Measurements from ENCODE around the gene MOSPD3.

MOSPD3 gene

GRCh38 chr7:100568896-100569844 is 43.2 kb upstream of the MOSPD3 start:
- H3K9me3 ChIP-seq (ENCODE audit: insufficient read depth, low read depth, low read length) = no peaks in the 10 kb centered on the region
- H3K4me3 ChIP-seq (ENCODE audit: low read length) = peak overlapping the region; percentile 67
- 24% methylated on average over 36 of the region's 36 CpGs for WGBS
- peaks cover 20% of the 10 kb centered on the region for H3K27me3 ChIP-seq (ENCODE audit: insufficient read depth, low read length)
- H3K9ac ChIP-seq (ENCODE audit: low read depth, low read length) = peak overlapping the region; percentile 67; the same call in 1 of the 2 replicates
- H3K4me1 ChIP-seq (ENCODE audit: insufficient read depth, low read length) = peaks cover 24% of the 10 kb centered on the region
- H3K36me3 ChIP-seq (ENCODE audit: insufficient read depth, low read length) = no peaks in the 10 kb centered on the region
- no peak overlapping the region for H3K27ac ChIP-seq (ENCODE audit: low read depth, low read length)

GRCh38 chr7:100570954-100571828 is 41.1 kb upstream of the MOSPD3 start:
- H3K4me3 ChIP-seq (ENCODE audit: low read length) = no peak overlapping the region; the same call in 1 of the 2 replicates
- H3K4me1 ChIP-seq (ENCODE audit: insufficient read depth, low read length) = peaks cover 24% of the 10 kb centered on the region
- H3K36me3 ChIP-seq (ENCODE audit: insufficient read depth, low read length) = peaks cover 11% of the 10 kb centered on the region; the same call in 1 of the 2 replicates
- H3K9me3 ChIP-seq (ENCODE audit: insufficient read depth, low read depth, low read length) = no peaks in the 10 kb centered on the region
- WGBS = 48% methylated on average over 25 of the region's 26 CpGs
- no peak overlapping the region; the same call in 1 of the 2 replicates for H3K27ac ChIP-seq (ENCODE audit: low read depth, low read length)
- H3K9ac ChIP-seq (ENCODE audit: low read depth, low read length) = no peak overlapping the region
- H3K27me3 ChIP-seq (ENCODE audit: insufficient read depth, low read length) = peaks cover 20% of the 10 kb centered on the region

DNA sequence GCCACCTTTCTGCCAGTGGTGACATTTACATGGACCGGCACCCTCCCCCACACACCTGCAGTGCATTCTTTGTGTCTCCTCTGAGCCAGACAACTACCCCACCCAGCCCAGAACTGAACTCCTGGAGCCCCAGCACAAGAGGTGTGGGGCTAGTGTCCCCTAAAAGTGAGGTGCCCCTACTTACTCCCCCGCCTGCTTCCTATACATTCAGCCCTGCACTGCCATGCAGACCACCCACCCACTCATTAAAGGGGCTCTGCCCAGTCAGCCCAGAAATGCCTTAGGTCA is 40.6 kb upstream of the MOSPD3 start:
- Histone ChIP-seq H3K9ac (ENCODE audit: low read depth, low read length) (no peak overlapping the region), H3K36me3 (ENCODE audit: insufficient read depth, low read length) (peaks cover 15% of the 10 kb centered on the region; the same call in 1 of the 2 replicates), H3K27me3 (ENCODE audit: insufficient read depth, low read length) (peaks cover 20% of the 10 kb centered on the region), H3K4me1 (ENCODE audit: insufficient read depth, low read length) (peaks cover 24% of the 10 kb centered on the region), H3K9me3 (ENCODE audit: insufficient read depth, low read depth, low read length) (no peaks in the 10 kb centered on the region), H3K27ac (ENCODE audit: low read depth, low read length) (no peak overlapping the region; the same call in 1 of the 2 replicates), H3K4me3 (ENCODE audit: low read length) (no peak overlapping the region)
- 75% methylated on average over 2 of the region's 2 CpGs for WGBS

DNA sequence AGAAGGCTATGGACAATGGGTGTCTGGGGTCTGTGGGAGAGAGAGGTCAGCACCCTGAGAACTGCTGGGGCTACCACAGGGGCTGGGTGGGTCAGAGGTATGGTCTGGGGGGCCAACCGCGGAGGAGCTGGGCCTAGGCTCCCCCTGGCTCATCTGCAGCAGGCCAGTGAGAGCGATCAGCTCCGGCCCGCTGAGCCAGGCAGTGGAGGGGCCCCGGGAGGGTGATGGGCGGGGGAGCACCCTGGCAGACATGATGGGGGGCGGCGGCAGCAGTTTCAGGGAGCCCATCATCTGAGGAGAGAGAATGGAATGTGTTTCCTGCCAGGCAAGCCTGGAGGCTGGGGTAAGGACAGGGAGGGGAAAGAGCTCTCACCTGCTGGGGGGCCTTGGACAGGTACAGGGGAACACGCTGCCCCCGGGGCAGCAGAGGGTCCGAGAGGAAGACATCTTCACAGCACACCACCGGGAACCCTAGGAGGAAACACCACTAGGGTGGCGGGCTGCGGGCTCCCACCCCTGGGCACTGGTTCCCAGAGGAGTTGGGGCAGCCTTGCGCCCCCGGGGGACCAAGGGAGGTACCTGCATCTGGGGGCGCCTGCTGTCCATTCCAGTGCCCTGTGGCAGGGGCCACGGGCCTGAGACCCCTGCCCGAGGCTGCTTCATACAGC is 39.9 kb upstream of the MOSPD3 start:
- peaks cover 20% of the 10 kb centered on the region for H3K27me3 ChIP-seq (ENCODE audit: insufficient read depth, low read length)
- no peak overlapping the region for H3K4me3 ChIP-seq (ENCODE audit: low read length)
- WGBS = 88% methylated on average over 20 of the region's 20 CpGs
- H3K9ac ChIP-seq (ENCODE audit: low read depth, low read length) = peak overlapping the region; percentile 20; the same call in 1 of the 2 replicates
- peaks cover 19% of the 10 kb centered on the region; the same call in 1 of the 2 replicates for H3K36me3 ChIP-seq (ENCODE audit: insufficient read depth, low read length)
- H3K9me3 ChIP-seq (ENCODE audit: insufficient read depth, low read depth, low read length) = no peaks in the 10 kb centered on the region
- peaks cover 23% of the 10 kb centered on the region for H3K4me1 ChIP-seq (ENCODE audit: insufficient read depth, low read length)
- no peak overlapping the region for H3K27ac ChIP-seq (ENCODE audit: low read depth, low read length)

GRCh38 chr7:100572949-100573675 is 39.2 kb upstream of the MOSPD3 start:
- Histone ChIP-seq H3K4me1 (ENCODE audit: insufficient read depth, low read length) (peaks cover 21% of the 10 kb centered on the region), H3K9ac (ENCODE audit: low read depth, low read length) (peak overlapping the region; percentile 20; the same call in 1 of the 2 replicates)
- WGBS = 95% methylated on average over 30 of the region's 30 CpGs

DNA sequence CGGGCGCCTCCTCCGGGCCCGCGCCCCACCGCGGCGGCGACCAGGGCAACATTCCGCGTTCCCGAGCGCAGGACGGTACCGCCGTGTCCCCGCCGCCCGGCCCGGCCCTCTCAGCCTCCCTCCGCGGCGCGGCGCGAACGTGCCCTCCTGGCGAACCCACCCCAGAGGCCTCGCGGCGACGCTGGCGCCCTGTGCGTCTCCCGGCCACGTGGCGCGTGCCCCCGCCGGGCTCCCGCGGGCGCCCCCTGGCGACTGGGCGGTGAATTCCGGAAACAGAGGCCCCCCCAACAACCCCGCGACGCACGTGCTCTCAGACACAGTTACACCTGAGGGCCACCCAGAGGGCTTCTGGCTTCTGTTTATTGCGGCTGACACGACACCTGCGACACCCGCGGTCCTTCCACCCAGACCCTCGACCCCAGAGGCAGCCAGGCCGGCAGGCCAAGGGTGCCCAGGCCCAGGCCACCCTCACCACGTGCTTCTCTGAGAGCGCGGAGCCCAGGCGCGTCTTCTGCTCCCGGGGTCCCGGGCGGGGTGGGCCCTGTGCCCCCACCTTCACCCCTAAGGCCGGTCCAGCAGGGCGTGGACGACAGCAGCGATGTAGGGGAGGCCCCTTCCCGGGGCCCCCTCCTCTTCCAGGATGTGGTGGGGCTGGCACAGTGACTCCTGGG is 38.5 kb upstream of the MOSPD3 start, which contains the start of gene SAP25:
Gene SAP25 (minus strand): TSS at position 210 of the 671 bp plus-strand sequence. CDS start 158 bp downstream, at position 52.
- H3K9me3 ChIP-seq (ENCODE audit: insufficient read depth, low read depth, low read length) = no peaks in the 10 kb centered on the region
- H3K9ac ChIP-seq (ENCODE audit: low read depth, low read length) = peak within 1 kb of the TSS; percentile 20; the same call in 1 of the 2 replicates
- no peak within 1 kb of the TSS for H3K4me3 ChIP-seq (ENCODE audit: low read length)
- peaks cover 20% of the 10 kb centered on the region for H3K27me3 ChIP-seq (ENCODE audit: insufficient read depth, low read length)
- H3K4me1 ChIP-seq (ENCODE audit: insufficient read depth, low read length) = peaks cover 20% of the 10 kb centered on the region
- peaks cover 33% of the 10 kb centered on the region for H3K36me3 ChIP-seq (ENCODE audit: insufficient read depth, low read length)
- no peak within 1 kb of the TSS for H3K27ac ChIP-seq (ENCODE audit: low read depth, low read length)
- WGBS = 93% methylated on average over 70 of the region's 70 CpGs

More at GRCh38 chr7:100572949-100573675, 39.2 kb upstream of the MOSPD3 start:
- no peaks in the 10 kb centered on the region for H3K9me3 ChIP-seq (ENCODE audit: insufficient read depth, low read depth, low read length)
- H3K27ac ChIP-seq (ENCODE audit: low read depth, low read length) = no peak overlapping the region
- no peak overlapping the region for H3K4me3 ChIP-seq (ENCODE audit: low read length)
- peaks cover 20% of the 10 kb centered on the region for H3K27me3 ChIP-seq (ENCODE audit: insufficient read depth, low read length)
- peaks cover 25% of the 10 kb centered on the region for H3K36me3 ChIP-seq (ENCODE audit: insufficient read depth, low read length)

GRCh38 chr7:100574362-100575205 is 37.8 kb upstream of the MOSPD3 start:
- H3K9ac ChIP-seq (ENCODE audit: low read depth, low read length) = no peak overlapping the region
- WGBS = 93% methylated on average over 44 of the region's 44 CpGs
- H3K9me3 ChIP-seq (ENCODE audit: insufficient read depth, low read depth, low read length) = no peaks in the 10 kb centered on the region
- H3K27me3 ChIP-seq (ENCODE audit: insufficient read depth, low read length) = peaks cover 17% of the 10 kb centered on the region
- H3K4me3 ChIP-seq (ENCODE audit: low read length) = no peak overlapping the region
- no peak overlapping the region for H3K27ac ChIP-seq (ENCODE audit: low read depth, low read length)
- H3K4me1 ChIP-seq (ENCODE audit: insufficient read depth, low read length) = peaks cover 16% of the 10 kb centered on the region
- H3K36me3 ChIP-seq (ENCODE audit: insufficient read depth, low read length) = peaks cover 38% of the 10 kb centered on the region

GRCh38 chr7:100575206-100575631 is 37.1 kb upstream of the MOSPD3 start:
- no peak overlapping the region for H3K27ac ChIP-seq (ENCODE audit: low read depth, low read length)
- peaks cover 16% of the 10 kb centered on the region for H3K4me1 ChIP-seq (ENCODE audit: insufficient read depth, low read length)
- 80% methylated on average over 14 of the region's 14 CpGs for WGBS
- H3K9me3 ChIP-seq (ENCODE audit: insufficient read depth, low read depth, low read length) = no peaks in the 10 kb centered on the region
- no peak overlapping the region for H3K4me3 ChIP-seq (ENCODE audit: low read length)
- peaks cover 44% of the 10 kb centered on the region for H3K36me3 ChIP-seq (ENCODE audit: insufficient read depth, low read length)
- H3K27me3 ChIP-seq (ENCODE audit: insufficient read depth, low read length) = peaks cover 11% of the 10 kb centered on the region
- H3K9ac ChIP-seq (ENCODE audit: low read depth, low read length) = no peak overlapping the region

GRCh38 chr7:100575746-100576383 is 36.5 kb upstream of the MOSPD3 start:
- Histone ChIP-seq H3K9me3 (ENCODE audit: insufficient read depth, low read depth, low read length) (no peaks in the 10 kb centered on the region), H3K4me1 (ENCODE audit: insufficient read depth, low read length) (peaks cover 14% of the 10 kb centered on the region), H3K27ac (ENCODE audit: low read depth, low read length) (no peak overlapping the region), H3K27me3 (ENCODE audit: insufficient read depth, low read length) (peaks cover 5% of the 10 kb centered on the region; the same call in 1 of the 2 replicates), H3K36me3 (ENCODE audit: insufficient read depth, low read length) (peaks cover 50% of the 10 kb centered on the region), H3K4me3 (ENCODE audit: low read length) (no peak overlapping the region), H3K9ac (ENCODE audit: low read depth, low read length) (no peak overlapping the region)
- WGBS = 96% methylated on average over 16 of the region's 17 CpGs

All from HUES64 (cell line).